Upper lobe of left lung (tissue), 6 donors: ENCODE measurements around the gene MKRN1. TPM values are rescaled to one million over a fixed set of nuclear protein-coding genes. Genes with fewer than 3 reads are reported as not detected.
"Not testable (repeated sequence)": the region's sequence is repeated elsewhere in the genome, so short reads cannot be mapped to it uniquely, and the experiment has no call there.

Experiments used
- ATAC-seq, 2 donors: fragments of 200-7000 bp; cut with Tn5 transposase; one replicate each; pipeline ENCODE4 v1.9.1; 2022; ENCODE audit warnings: mild to moderate bottlenecking in 2 of 2, moderate library complexity in 2 of 2; ENCODE audit not compliant: low FRiP score in 2 of 2
- DNase-seq, 2 donors: peaks; one replicate each; pipeline ENCODE4 v3.0.0-alpha.2; 2019 to 2020
- H3K27ac ChIP-seq, 4 donors: fragments of 200-600 bp; sonication (generic); one replicate each; pipeline ENCODE4 v1.5.1; 2016 to 2019
- H3K27me3 ChIP-seq, 4 donors: fragments of 200-600 bp; sonication (generic); one replicate each; pipeline ENCODE4 v1.5.1; 2017 to 2019
- H3K36me3 ChIP-seq, 4 donors: fragments of 200-600 bp; sonication (generic); one replicate each; pipeline ENCODE4 v1.5.1; 2016 to 2019
- H3K4me1 ChIP-seq, 4 donors: fragments of 200-600 bp; sonication (generic); one replicate each; pipeline ENCODE4 v1.5.1; 2018 to 2019
- H3K4me3 ChIP-seq, 4 donors: fragments of 200-600 bp; sonication (generic); one replicate each; pipeline ENCODE4 v1.5.1; 2017 to 2019; ENCODE audit warnings: mild to moderate bottlenecking in 2 of 4, moderate library complexity in 1 of 4
- H3K9me3 ChIP-seq, 4 donors: fragments of 200-600 bp; sonication (generic); one replicate each; pipeline ENCODE4 v1.5.1; 2018 to 2019
- CTCF ChIP-seq, 6 experiments: fragments of 450-650 bp in 4 of 6; fragments of 200-600 bp in 2 of 6; sonication (generic) in 2 of 6; IDR thresholded peaks; one replicate each; pipeline ENCODE4 v1.5.1; 2016 to 2019; ENCODE audit warnings: antibody characterized with exemption in 6 of 6
- EP300 ChIP-seq, 4 donors: sonication (generic); formaldehyde crosslinking; IDR thresholded peaks; one replicate each; pipeline ENCODE4 v1.5.1; 2017; ENCODE audit warnings: antibody characterized with exemption in 4 of 4, control low read depth in 2 of 4
- POLR2A ChIP-seq, 4 donors: fragments of 450-650 bp; IDR thresholded peaks; one replicate each; pipeline ENCODE4 v1.5.1; 2016 to 2017; ENCODE audit warnings: antibody characterized with exemption in 4 of 4, mild to moderate bottlenecking in 2 of 4
- POLR2AphosphoS5 ChIP-seq, 2 donors: sonication (generic); formaldehyde crosslinking; IDR thresholded peaks; one replicate each; pipeline ENCODE4 v1.5.1; 2017; ENCODE audit warnings: antibody characterized with exemption in 2 of 2
- WGBS, 2 donors: methylation state at CpG; one replicate each; pipeline ENCODE4 v1.1.5; 2017 to 2018; 5-methylcytosine and 5-hydroxymethylcytosine counted together
- total RNA-seq, 6 donors: library from RNA; depleted of rRNA in 4 of 6; stranded (reverse); fragments of >200 nt in 4 of 6; gene quantifications; one replicate each; pipeline versions ENCODE4 v1.1.0 to v1.2.1, GENCODE V29; 2016 to 2021
- donor health status: DM: no; HTN: no; CAD: no; lungs with moderate emphysema.
- donor health status: DM: no; HTN: yes; CAD: no; lungs with severe emphysema.

Gene MKRN1
- total RNA-seq, 6 donors from 2014 or later = 64.9 to 123 (median 97.9) TPM

GRCh38 chr7:140423501-140423900, 55.8 kb downstream of the MKRN1 start:
- H3K27me3 ChIP-seq = no peaks in the 10 kb centered on the region
- H3K9me3 ChIP-seq = no peaks in the 10 kb centered on the region
- DNase-seq (no peak), ATAC-seq (no peak)
- TF ChIP-seq POLR2A (IDR thresholded peaks at IDR 0.05) = no peak
- no peak for TF ChIP-seq EP300 (IDR thresholded peaks at IDR 0.05)
- no peak for TF ChIP-seq CTCF (IDR thresholded peaks at IDR 0.05)
- no peak for TF ChIP-seq POLR2AphosphoS5 (IDR thresholded peaks at IDR 0.05)
- H3K4me3 ChIP-seq = no peak overlapping the region
- 95 to 96% methylated on average over 3 of the region's 3 CpGs for WGBS, 2 donors
- no peaks in the 10 kb centered on the region for H3K4me1 ChIP-seq
- no peak overlapping the region for H3K27ac ChIP-seq
- H3K36me3 ChIP-seq = no peaks in the 10 kb centered on the region

- Histone ChIP-seq H3K36me3 (no peaks in the 10 kb centered on the region), H3K27ac (no peak overlapping the region), H3K4me3 (no peak overlapping the region), H3K9me3 (no peaks in the 10 kb centered on the region), H3K4me1 (no peaks in the 10 kb centered on the region), H3K27me3 (no peaks in the 10 kb centered on the region)
- WGBS, 2 donors = 94 to 97% methylated on average over 2 of the region's 2 CpGs
- ATAC-seq = no peak
- TF ChIP-seq POLR2AphosphoS5 (IDR thresholded peaks at IDR 0.05) (no peak), EP300 (IDR thresholded peaks at IDR 0.05) (no peak)
- no peak for DNase-seq
Observed at GRCh38 chr7:140421521-140421920, 57.8 kb downstream of the MKRN1 start.

- Histone ChIP-seq H3K4me3 (no peak overlapping the region), H3K4me1 (no peaks in the 10 kb centered on the region), H3K27me3 (no peaks in the 10 kb centered on the region), H3K9me3 (no peaks in the 10 kb centered on the region), H3K27ac (no peak overlapping the region), H3K36me3 (no peaks in the 10 kb centered on the region)
- WGBS, 2 donors = 87 to 98% methylated on average over 4 of the region's 4 CpGs
- DNase-seq (no peak), ATAC-seq (no peak)
- no peak for TF ChIP-seq POLR2A (IDR thresholded peaks at IDR 0.05)
- no peak for TF ChIP-seq CTCF (IDR thresholded peaks at IDR 0.05)
- no peak for TF ChIP-seq POLR2AphosphoS5 (IDR thresholded peaks at IDR 0.05)
- TF ChIP-seq EP300 (IDR thresholded peaks at IDR 0.05) = no peak
Observed at GRCh38 chr7:140418653-140419052, 60.7 kb downstream of the MKRN1 start.

- DNase-seq, H3K27me3 ChIP-seq, H3K4me3 ChIP-seq, ATAC-seq, H3K9me3 ChIP-seq, H3K4me1 ChIP-seq, H3K27ac ChIP-seq, H3K36me3 ChIP-seq: not testable (repeated sequence)
- WGBS, 2 donors = 94 to 96% methylated on average over 5 of the region's 5 CpGs
Observed at GRCh38 chr7:140418156-140418472, 61.2 kb downstream of the MKRN1 start.

- no peaks in the 10 kb centered on the region for H3K4me1 ChIP-seq
- H3K4me3 ChIP-seq = no peak overlapping the region
- ATAC-seq (no peak), DNase-seq (no peak)
- H3K27me3 ChIP-seq = no peaks in the 10 kb centered on the region
- no peaks in the 10 kb centered on the region for H3K36me3 ChIP-seq
- H3K27ac ChIP-seq = no peak overlapping the region
- no peaks in the 10 kb centered on the region for H3K9me3 ChIP-seq
- WGBS, 2 donors = 74 to 89% methylated on average over 5 to 8 of the region's 8 CpGs
- TF ChIP-seq POLR2A (IDR thresholded peaks at IDR 0.05) = no peak
- no peak for TF ChIP-seq CTCF (IDR thresholded peaks at IDR 0.05)
- no peak for TF ChIP-seq POLR2AphosphoS5 (IDR thresholded peaks at IDR 0.05)
- no peak for TF ChIP-seq EP300 (IDR thresholded peaks at IDR 0.05)
Observed at GRCh38 chr7:140417456-140418155, 61.7 kb downstream of the MKRN1 start.

- 87 to 92% methylated on average over 8 of the region's 8 CpGs for WGBS, 2 donors
- no peak for TF ChIP-seq POLR2A (IDR thresholded peaks at IDR 0.05)
- no peaks in the 10 kb centered on the region for H3K36me3 ChIP-seq
- no peaks in the 10 kb centered on the region for H3K4me1 ChIP-seq
- no peaks in the 10 kb centered on the region for H3K9me3 ChIP-seq
- DNase-seq = no peak
- H3K27me3 ChIP-seq = no peaks in the 10 kb centered on the region
- no peak for ATAC-seq
- H3K4me3 ChIP-seq = no peak overlapping the region
- no peak overlapping the region for H3K27ac ChIP-seq
Observed at GRCh38 chr7:140416560-140416959, 62.7 kb downstream of the MKRN1 start.

- not testable (repeated sequence) for H3K4me1 ChIP-seq, H3K27me3 ChIP-seq, H3K36me3 ChIP-seq, ATAC-seq, H3K4me3 ChIP-seq, H3K27ac ChIP-seq, H3K9me3 ChIP-seq, DNase-seq
- WGBS, 2 donors = 94 to 97% methylated on average over 9 of the region's 9 CpGs
Observed at GRCh38 chr7:140415816-140416215, 63.5 kb downstream of the MKRN1 start.
